Measurements from ENCODE around the gene FAM222A. TPM values are rescaled to one million over a fixed set of nuclear protein-coding genes. Genes with fewer than 3 reads are reported as not detected.

The FAM222A gene
- polyA plus RNA-seq, 2 of the 4 experiments (the other 2 are of a cell fraction) = 0.98 to 3.2 TPM

DNA sequence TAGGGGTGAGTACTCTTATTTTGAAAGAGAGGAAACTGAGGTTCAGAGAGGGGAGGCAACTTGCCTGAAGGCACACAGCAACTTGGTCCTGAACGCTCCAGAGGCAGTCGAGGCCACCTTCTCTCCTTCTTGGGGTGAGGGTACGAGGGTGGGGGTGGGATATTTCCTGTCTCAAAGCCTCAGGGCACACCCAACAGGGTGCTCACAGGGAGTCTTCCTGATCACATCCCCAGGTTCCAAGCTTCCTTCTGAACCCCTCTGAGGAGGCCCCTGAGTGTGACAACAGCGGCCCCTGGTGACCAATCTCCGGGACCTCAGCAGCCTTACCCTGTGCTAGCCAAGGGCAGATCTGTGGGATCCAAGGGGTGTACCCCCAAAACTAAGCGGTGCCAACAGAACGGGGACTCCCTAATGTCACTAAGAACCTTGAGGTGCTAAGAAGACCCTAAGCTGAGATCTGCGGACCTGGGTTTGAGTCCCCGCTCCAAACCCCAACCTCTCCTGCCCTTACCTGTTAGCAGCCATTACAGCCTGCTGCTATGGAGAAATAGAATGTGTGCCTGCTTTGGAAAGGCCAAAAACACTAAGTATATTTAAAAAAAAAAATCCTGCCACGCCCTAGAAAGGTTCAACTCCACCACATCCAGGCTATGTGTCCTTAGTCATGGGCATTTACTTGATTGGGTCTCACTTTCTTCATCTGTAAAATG, 61.7 kb downstream of the FAM222A start (continued):
- TF ChIP-seq, protein P1, sequence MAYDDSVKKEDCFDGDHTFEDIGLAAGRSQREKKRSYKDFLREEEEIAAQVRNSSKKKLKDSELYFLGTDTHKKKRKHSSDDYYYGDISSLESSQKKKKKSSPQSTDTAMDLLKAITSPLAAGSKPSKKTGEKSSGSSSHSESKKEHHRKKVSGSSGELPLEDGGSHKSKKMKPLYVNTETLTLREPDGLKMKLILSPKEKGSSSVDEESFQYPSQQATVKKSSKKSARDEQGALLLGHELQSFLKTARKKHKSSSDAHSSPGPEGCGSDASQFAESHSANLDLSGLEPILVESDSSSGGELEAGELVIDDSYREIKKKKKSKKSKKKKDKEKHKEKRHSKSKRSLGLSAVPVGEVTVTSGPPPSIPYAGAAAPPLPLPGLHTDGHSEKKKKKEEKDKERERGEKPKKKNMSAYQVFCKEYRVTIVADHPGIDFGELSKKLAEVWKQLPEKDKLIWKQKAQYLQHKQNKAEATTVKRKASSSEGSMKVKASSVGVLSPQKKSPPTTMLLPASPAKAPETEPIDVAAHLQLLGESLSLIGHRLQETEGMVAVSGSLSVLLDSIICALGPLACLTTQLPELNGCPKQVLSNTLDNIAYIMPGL (CRISPR knock-in tag; IDR thresholded peaks at IDR 0.05; ENCODE audit: borderline replicate concordance) = no peak
- no peak for TF ChIP-seq NR3C1 (IDR thresholded peaks at IDR 0.05)
- 0 out of 2 replicates have a peak, but pooled peaks have one; percentile 37 for TF ChIP-seq KDM1A (IDR thresholded peaks at IDR 0.05; ENCODE audit: low read depth)

DNA sequence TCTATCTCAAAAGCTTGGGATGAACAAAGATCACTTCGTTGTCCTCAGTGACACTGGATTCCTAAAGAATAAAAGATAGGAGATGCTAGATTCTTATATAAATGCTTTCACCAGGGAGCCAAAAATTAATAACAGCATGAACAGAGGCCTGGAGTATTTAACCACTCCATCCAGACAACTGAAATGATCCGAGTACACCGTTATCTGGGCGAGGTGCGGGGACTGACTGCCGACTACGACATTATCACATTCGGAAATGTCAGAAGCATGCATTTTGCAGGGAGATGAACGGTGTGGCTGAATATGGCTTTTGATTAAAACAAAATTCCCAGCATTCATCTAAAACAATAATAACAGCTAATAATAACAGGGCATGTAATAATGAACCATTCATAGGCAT, 63.0 kb downstream of the FAM222A start:
- no peak for TF ChIP-seq KDM1A (IDR thresholded peaks at IDR 0.05; ENCODE audit: low read depth)
- no peak for TF ChIP-seq HDAC2 (IDR thresholded peaks at IDR 0.05)
- TF ChIP-seq RNF2 (IDR thresholded peaks at IDR 0.05; ENCODE audit: borderline replicate concordance, low read depth) = no peak
- no peak for TF ChIP-seq CHD4 (IDR thresholded peaks at IDR 0.05; ENCODE audit: borderline replicate concordance)
- no peak for TF ChIP-seq JUN (IDR thresholded peaks at IDR 0.05)
- Histone ChIP-seq H3K27ac (no peak overlapping the region), H3K4me3 (no peak overlapping the region), H3K9me3 (peaks cover 13% of the 10 kb centered on the region; the same call in 2 of the 3 replicates), H3K4me1 (no peaks in the 10 kb centered on the region), H3K4me2 (no peak overlapping the region)
- DNase-seq (ENCODE audit: low read depth in 1 of 2, low spot score in 1 of 2) (no peak), FAIRE-seq (no peak), ATAC-seq (no peak)
- ChIA-PET POLR2A (no interaction called here), CTCF (interaction anchor here (0.7 to 9.3 kb wide), 14 partner anchors 11 to 348 kb away, joined by 3 to 167 read pairs (median 3); no protein-coding TSS in a partner anchor)
- 65% methylated on average over 9 of the region's 9 CpGs for WGBS (ENCODE audit: missing lambda C conversion rate)

DNA sequence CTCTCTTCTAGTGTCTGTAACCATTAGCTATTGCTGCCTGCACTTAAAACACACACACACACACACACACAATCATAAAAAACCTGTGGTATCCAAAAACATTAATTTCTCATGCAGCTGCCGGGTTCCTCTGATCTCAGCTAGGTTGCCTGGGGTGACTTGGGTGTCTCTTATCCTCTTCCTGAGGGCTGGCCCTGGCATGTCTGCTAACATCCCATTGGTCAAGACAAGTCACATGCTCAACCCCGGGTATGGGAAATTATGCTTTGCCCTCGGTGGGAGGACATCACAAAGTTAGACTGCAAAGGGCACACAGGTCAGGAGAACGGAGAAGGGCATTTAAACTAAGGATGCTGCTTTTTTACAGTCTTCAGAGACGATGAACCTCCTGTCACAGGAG, 63.9 kb downstream of the FAM222A start:
- peaks cover 14% of the 10 kb centered on the region; the same call in 2 of the 3 replicates for H3K9me3 ChIP-seq
- 34% methylated on average over 5 of the region's 5 CpGs for WGBS (ENCODE audit: missing lambda C conversion rate)
- H3K27ac ChIP-seq = no peak overlapping the region
- H3K4me3 ChIP-seq = no peak overlapping the region
- TF ChIP-seq CHD2 (IDR thresholded peaks at IDR 0.05; ENCODE audit: low read length, partially characterized antibody) (no peak), NPAS2 (CRISPR knock-in tag; IDR thresholded peaks at IDR 0.05; ENCODE audit: borderline replicate concordance) (no peak), HDAC2 (IDR thresholded peaks at IDR 0.05) (no peak)
- TF ChIP-seq, protein P2, sequence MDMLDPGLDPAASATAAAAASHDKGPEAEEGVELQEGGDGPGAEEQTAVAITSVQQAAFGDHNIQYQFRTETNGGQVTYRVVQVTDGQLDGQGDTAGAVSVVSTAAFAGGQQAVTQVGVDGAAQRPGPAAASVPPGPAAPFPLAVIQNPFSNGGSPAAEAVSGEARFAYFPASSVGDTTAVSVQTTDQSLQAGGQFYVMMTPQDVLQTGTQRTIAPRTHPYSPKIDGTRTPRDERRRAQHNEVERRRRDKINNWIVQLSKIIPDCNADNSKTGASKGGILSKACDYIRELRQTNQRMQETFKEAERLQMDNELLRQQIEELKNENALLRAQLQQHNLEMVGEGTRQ (IDR thresholded peaks at IDR 0.05) = peak; percentile 65
- DNase-seq (ENCODE audit: low read depth in 1 of 2, low spot score in 1 of 2) (peak; percentile 66 to 86), ATAC-seq (peak in 1 of 2 experiments; percentile 52; a peak in 3 of 6 replicates), FAIRE-seq (no peak)
- no peaks in the 10 kb centered on the region for H3K4me1 ChIP-seq
- ChIA-PET CTCF (interaction anchor here (0.9 to 9.3 kb wide), 5 partner anchors 10 to 257 kb away, joined by 3 to 167 read pairs (median 88); no protein-coding TSS in a partner anchor), POLR2A (no interaction called here)
- H3K4me2 ChIP-seq = peak overlapping the region; percentile 48; the same call in 2 of the 3 replicates

DNA sequence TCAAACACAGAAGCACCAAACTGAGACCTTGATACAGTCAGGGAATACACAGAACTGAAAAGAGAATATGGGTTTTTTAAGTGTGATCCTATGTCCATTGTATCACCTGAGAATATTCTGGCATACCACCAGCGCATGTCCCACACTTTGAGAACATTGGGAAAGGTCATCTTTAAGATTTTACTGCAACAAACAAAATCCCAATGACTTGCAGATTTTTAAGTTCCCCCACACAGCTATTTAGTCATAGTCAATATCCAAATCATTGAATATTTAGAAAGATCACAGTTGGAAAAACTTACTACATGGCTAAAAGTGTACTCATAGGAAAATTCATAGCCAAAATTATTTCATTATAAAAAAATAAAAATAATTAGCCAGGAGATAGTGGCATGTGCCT, 65.1 kb downstream of the FAM222A start:
- no peak for ATAC-seq
- H3K27ac ChIP-seq = no peak overlapping the region
- H3K9me3 ChIP-seq = peaks cover 14% of the 10 kb centered on the region; the same call in 2 of the 3 replicates
- 83% methylated on average over 1 of the region's 1 CpG for WGBS (ENCODE audit: missing lambda C conversion rate)
- FAIRE-seq = no peak
- ChIA-PET POLR2A (no interaction called here), CTCF (interaction anchor here (1.1 to 9.3 kb wide), 3 partner anchors 9 to 258 kb away, joined by 3 to 167 read pairs (median 162); no protein-coding TSS in a partner anchor)
- DNase-seq (ENCODE audit: low read depth in 1 of 2, low spot score in 1 of 2) = no peak
- TF ChIP-seq NFE2L2 (conservative IDR thresholded peaks at IDR 0.05; ENCODE audit: low read length) (peak; percentile 75), MAFK (IDR thresholded peaks at IDR 0.05; ENCODE audit: partially characterized antibody) (peak; percentile 41)
- TF ChIP-seq, protein P1 (CRISPR knock-in tag; IDR thresholded peaks at IDR 0.05; ENCODE audit: borderline replicate concordance) = no peak
- no peaks in the 10 kb centered on the region for H3K4me1 ChIP-seq
- H3K4me3 ChIP-seq = no peak overlapping the region
- no peak overlapping the region for H3K4me2 ChIP-seq

All from A549 (cell line).